HEK293T (cell line): ENCODE measurements around the gene EXOC3L4.

Source experiments
- ARNT ChIP-seq: fragments of 450-650 bp; IDR thresholded peaks from 2 replicates; pipeline ENCODE4 v1.6.1; 2017; ENCODE audit warnings: mild to moderate bottlenecking
- BHLHE40 ChIP-seq: fragments of 450-650 bp; IDR thresholded peaks from 2 replicates; pipeline ENCODE4 v1.6.1; 2016; ENCODE audit warnings: mild to moderate bottlenecking, moderate library complexity, borderline replicate concordance
- CTBP1 ChIP-seq: fragments of 450-650 bp; IDR thresholded peaks from 2 replicates; pipeline ENCODE4 v1.6.1; 2016; ENCODE audit warnings: borderline replicate concordance
- ELF4 ChIP-seq: fragments of 450-650 bp; IDR thresholded peaks from 2 replicates; pipeline ENCODE4 v1.6.1; 2017; ENCODE audit warnings: antibody characterized with exemption
- FOXA1 ChIP-seq: fragments of 450-650 bp; IDR thresholded peaks from 2 replicates; pipeline ENCODE4 v1.6.1; 2016; ENCODE audit warnings: mild to moderate bottlenecking
- FOXK2 ChIP-seq: fragments of 450-650 bp; IDR thresholded peaks from 2 replicates; pipeline ENCODE4 v1.6.1; 2016; ENCODE audit warnings: mild to moderate bottlenecking
- HDGF ChIP-seq: fragments of 450-650 bp; IDR thresholded peaks from 2 replicates; pipeline ENCODE4 v1.6.1; 2017; ENCODE audit warnings: antibody characterized with exemption, borderline replicate concordance
- L3MBTL2 ChIP-seq: fragments of 450-650 bp; conservative IDR thresholded peaks from 2 replicates; pipeline ENCODE4 v1.6.1; 2016; ENCODE audit warnings: mild to moderate bottlenecking
- NFRKB ChIP-seq: fragments of 450-650 bp; IDR thresholded peaks from 2 replicates; pipeline ENCODE4 v1.6.1; 2016; ENCODE audit warnings: mild to moderate bottlenecking, moderate library complexity
- SP1 ChIP-seq: fragments of 450-650 bp; IDR thresholded peaks from 2 replicates; pipeline ENCODE4 v1.6.1; 2017
- SUZ12 ChIP-seq: fragments of 450-650 bp; IDR thresholded peaks from 2 replicates; pipeline ENCODE4 v1.6.1; 2016; ENCODE audit warnings: mild to moderate bottlenecking
- TARDBP ChIP-seq: fragments of 450-650 bp; IDR thresholded peaks from 2 replicates; pipeline ENCODE4 v1.6.1; 2016

DNA sequence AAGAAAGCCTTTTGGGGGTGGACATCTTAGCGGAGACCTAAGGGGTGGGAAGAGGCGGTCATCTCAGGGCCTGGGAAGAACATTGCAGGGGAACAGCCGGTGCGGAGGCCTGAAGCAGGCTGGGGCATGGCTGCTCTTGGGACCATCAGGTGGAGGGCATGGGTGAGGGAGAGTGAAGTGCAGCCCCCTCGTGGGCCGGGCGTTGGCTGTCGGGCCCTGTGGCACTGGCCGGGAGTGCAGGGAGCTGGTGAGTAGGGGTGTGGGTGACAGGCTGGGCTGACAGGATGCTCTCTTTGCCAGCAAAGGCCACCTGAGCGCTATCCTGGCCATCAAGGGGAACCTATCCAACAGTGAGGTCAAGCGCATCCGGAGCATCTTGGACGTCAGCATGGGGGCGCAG is 40.4 kb downstream of the EXOC3L4 start:
- TF ChIP-seq ARNT (no peak), NFRKB (no peak), SP1 (no peak), TARDBP (no peak), L3MBTL2 (no peak), ELF4 (no peak), FOXK2 (no peak), BHLHE40 (no peak), FOXA1 (no peak), CTBP1 (no peak), HDGF (no peak), SUZ12 (no peak)
